HepG2 (cell line): Measurements from ENCODE around the gene CACNG7. TPM values are rescaled to one million over a fixed set of nuclear protein-coding genes. Genes with fewer than 3 reads are reported as not detected.

Experiments used
- ARNT ChIP-seq: fragments of 450-650 bp; IDR thresholded peaks from 2 replicates; pipeline ENCODE4 v1.6.1; 2017
- ATF5 ChIP-seq: sonication (generic); formaldehyde crosslinking; IDR thresholded peaks from 2 replicates; pipeline ENCODE4 v1.4.0; 2020; ENCODE audit warnings: mild to moderate bottlenecking, low read depth, missing genetic modification reagents
- BHLHE40 ChIP-seq: IDR thresholded peaks from 2 replicates; pipeline ENCODE4 v1.6.1; 2011; ENCODE audit warnings: low read length, improper control_type of control experiment
- EHMT2 ChIP-seq: fragments of 200-600 bp; sonication (generic); IDR thresholded peaks from 2 replicates; pipeline ENCODE4 v1.7.0; 2017; ENCODE audit warnings: antibody characterized with exemption, low read depth, low read length, borderline replicate concordance
- HMG20B ChIP-seq: conservative IDR thresholded peaks from 2 replicates; pipeline ENCODE4 v1.6.1; 2016; ENCODE audit warnings: missing genetic modification reagents, missing compliant biosample characterization
- ISL2 ChIP-seq: sonication (generic); formaldehyde crosslinking; IDR thresholded peaks from 2 replicates; pipeline ENCODE4 v1.5.0; 2020; ENCODE audit warnings: missing genetic modification reagents
- KDM5B ChIP-seq: sonication (generic); formaldehyde crosslinking; IDR thresholded peaks from 2 replicates; pipeline ENCODE4 v1.4.0; 2020; ENCODE audit warnings: missing genetic modification reagents, mild to moderate bottlenecking, borderline replicate concordance
- KMT2B ChIP-seq: IDR thresholded peaks from 2 replicates; pipeline ENCODE4 v1.6.1; 2016; ENCODE audit warnings: missing genetic modification reagents, missing compliant biosample characterization
- MAFG ChIP-seq: sonication (generic); formaldehyde crosslinking; IDR thresholded peaks from 2 replicates; pipeline ENCODE4 v1.5.1; 2020; ENCODE audit warnings: mild to moderate bottlenecking, missing genetic modification reagents
- NFE2L2 ChIP-seq: fragments of 150-350 bp; IDR thresholded peaks from 2 replicates; pipeline ENCODE4 v1.6.1; 2014; ENCODE audit warnings: low read length
- NR1H2 ChIP-seq: sonication (generic); formaldehyde crosslinking; IDR thresholded peaks from 2 replicates; pipeline ENCODE4 v1.8.1; 2022; ENCODE audit warnings: low read depth, missing genetic modification reagents, borderline replicate concordance
- PRDM4 ChIP-seq: sonication (generic); formaldehyde crosslinking; IDR thresholded peaks from 2 replicates; pipeline ENCODE4 v1.9.0; 2021; ENCODE audit warnings: missing genetic modification reagents, borderline replicate concordance
- RXRA ChIP-seq: sonication (generic); formaldehyde crosslinking; IDR thresholded peaks from 2 replicates; pipeline ENCODE4 v1.5.1; 2020; ENCODE audit warnings: missing genetic modification reagents
- SRY ChIP-seq: sonication (generic); formaldehyde crosslinking; IDR thresholded peaks from 2 replicates; pipeline ENCODE4 v1.8.0; 2022; ENCODE audit warnings: mild to moderate bottlenecking, missing genetic modification reagents
- TBL1XR1 ChIP-seq: fragments of 150-350 bp; IDR thresholded peaks from 2 replicates; pipeline ENCODE4 v1.6.1; 2014; ENCODE audit warnings: borderline replicate concordance, low read length; ENCODE audit not compliant: partially characterized antibody
- TEAD2 ChIP-seq: sonication (generic); formaldehyde crosslinking; IDR thresholded peaks from 2 replicates; pipeline ENCODE4 v1.9.0; 2021; ENCODE audit warnings: missing genetic modification reagents
- ZBTB43 ChIP-seq: sonication (generic); formaldehyde crosslinking; conservative IDR thresholded peaks from 2 replicates; pipeline ENCODE4 v1.4.0; 2020; ENCODE audit warnings: missing genetic modification reagents
- ZBTB44 ChIP-seq: sonication (generic); formaldehyde crosslinking; IDR thresholded peaks from 2 replicates; pipeline ENCODE4 v1.4.0; 2020; ENCODE audit warnings: missing genetic modification reagents
- ZC3H4 ChIP-seq: sonication (generic); formaldehyde crosslinking; IDR thresholded peaks from 2 replicates; pipeline ENCODE4 v1.4.0; 2020; ENCODE audit warnings: missing genetic modification reagents, borderline replicate concordance
- ZNF367 ChIP-seq: sonication (generic); formaldehyde crosslinking; IDR thresholded peaks from 2 replicates; pipeline ENCODE4 v1.4.0; 2020; ENCODE audit warnings: missing genetic modification reagents, borderline replicate concordance
- ZNF512 ChIP-seq: sonication (generic); formaldehyde crosslinking; IDR thresholded peaks from 2 replicates; pipeline ENCODE4 v1.4.0; 2020; ENCODE audit warnings: mild to moderate bottlenecking, missing genetic modification reagents
- ZNF556 ChIP-seq: sonication (generic); formaldehyde crosslinking; IDR thresholded peaks from 2 replicates; pipeline ENCODE4 v1.4.0; 2020; ENCODE audit warnings: mild to moderate bottlenecking, missing genetic modification reagents, borderline replicate concordance
- ZNF572 ChIP-seq: sonication (generic); formaldehyde crosslinking; IDR thresholded peaks from 2 replicates; pipeline ENCODE4 v1.5.1; 2020; ENCODE audit warnings: mild to moderate bottlenecking, missing genetic modification reagents
- ZNF841 ChIP-seq: sonication (generic); formaldehyde crosslinking; IDR thresholded peaks from 2 replicates; pipeline ENCODE4 v1.8.1; 2023; ENCODE audit warnings: missing genetic modification reagents, borderline replicate concordance
- ZNF850 ChIP-seq: sonication (generic); formaldehyde crosslinking; conservative IDR thresholded peaks from 2 replicates; pipeline ENCODE4 v1.9.0; 2021; ENCODE audit warnings: mild to moderate bottlenecking, missing genetic modification reagents
- polyA plus RNA-seq, 8 experiments: library from polyadenylated mRNA; depleted of rRNA in 3 of 8; stranded (reverse) in 7 of 8; unstranded in 1 of 8; fragments of >200 nt; fragmentation: Illumina TruSeq in 4 of 8; extraction: Trizol in 4 of 8; gene quantifications; 2 replicates each; pipeline versions ENCODE4 v1.2.1 to v1.2.3, GENCODE V29; 2011 to 2016; ENCODE audit warnings: low read depth in 4 of 8, missing spikeins in 1 of 8, mixed read lengths in 1 of 8; ENCODE audit not compliant: insufficient read depth in 1 of 8
- total RNA-seq, 5 experiments: library from RNA; depleted of rRNA; stranded (reverse); fragments of >200 nt; fragmentation: Illumina TruSeq; extraction: Trizol; gene quantifications; 2 replicates each; pipeline ENCODE4 v1.2.3, GENCODE V29; 2016; ENCODE audit warnings: low read depth in 1 of 5

The CACNG7 gene
- total and polyA plus RNA-seq, 2 of the 13 experiments (the other 11 are each of a cell fraction or from before 2014, with no cell fraction given): not detected

- no peak; the same call in 1 of the 2 replicates for TF ChIP-seq ZNF556 (CRISPR knock-in tag)
- TF ChIP-seq ZBTB43 (CRISPR knock-in tag): peak; percentile 77
- no peak; the same call in 1 of the 2 replicates for TF ChIP-seq ZNF512 (CRISPR knock-in tag)
- no peak for TF ChIP-seq ATF5 (CRISPR knock-in tag)
- no peak for TF ChIP-seq ZNF841 (CRISPR knock-in tag)
- TF ChIP-seq KDM5B (CRISPR knock-in tag): peak; percentile 24; the same call in 1 of the 2 replicates
- TF ChIP-seq EHMT2: no peak
- TF ChIP-seq TBL1XR1: peak; percentile 85
- peak; percentile 92 for TF ChIP-seq HMG20B (CRISPR knock-in tag)
- no peak for TF ChIP-seq ZNF367 (CRISPR knock-in tag)
- no peak for TF ChIP-seq PRDM4 (CRISPR knock-in tag)
- no peak for TF ChIP-seq MAFG (CRISPR knock-in tag)
- peak; percentile 93 for TF ChIP-seq ISL2 (CRISPR knock-in tag)
- no peak for TF ChIP-seq ZBTB44 (CRISPR knock-in tag)
- TF ChIP-seq TEAD2 (CRISPR knock-in tag): no peak
- peak; percentile 88 for TF ChIP-seq RXRA (CRISPR knock-in tag)
- TF ChIP-seq ZNF850: no peak
- no peak for TF ChIP-seq NFE2L2
- no peak for TF ChIP-seq ARNT
- peak; percentile 50; the same call in 1 of the 2 replicates for TF ChIP-seq KMT2B (CRISPR knock-in tag)
- no peak for TF ChIP-seq ZC3H4
- no peak for TF ChIP-seq NR1H2 (CRISPR knock-in tag)
- TF ChIP-seq BHLHE40: peak; percentile 93
- TF ChIP-seq SRY: no peak
- no peak for TF ChIP-seq ZNF572 (CRISPR knock-in tag)
These were observed 44.7 kb upstream of the CACNG7 start (continued) for GRCh38 chr19:53864308-53864836.
